ENCODE measurements around the gene SERP2.
"Not testable (repeated sequence)": the region's sequence is repeated elsewhere in the genome, so short reads cannot be mapped to it uniquely, and the experiment has no call there.

The SERP2 gene

DNA sequence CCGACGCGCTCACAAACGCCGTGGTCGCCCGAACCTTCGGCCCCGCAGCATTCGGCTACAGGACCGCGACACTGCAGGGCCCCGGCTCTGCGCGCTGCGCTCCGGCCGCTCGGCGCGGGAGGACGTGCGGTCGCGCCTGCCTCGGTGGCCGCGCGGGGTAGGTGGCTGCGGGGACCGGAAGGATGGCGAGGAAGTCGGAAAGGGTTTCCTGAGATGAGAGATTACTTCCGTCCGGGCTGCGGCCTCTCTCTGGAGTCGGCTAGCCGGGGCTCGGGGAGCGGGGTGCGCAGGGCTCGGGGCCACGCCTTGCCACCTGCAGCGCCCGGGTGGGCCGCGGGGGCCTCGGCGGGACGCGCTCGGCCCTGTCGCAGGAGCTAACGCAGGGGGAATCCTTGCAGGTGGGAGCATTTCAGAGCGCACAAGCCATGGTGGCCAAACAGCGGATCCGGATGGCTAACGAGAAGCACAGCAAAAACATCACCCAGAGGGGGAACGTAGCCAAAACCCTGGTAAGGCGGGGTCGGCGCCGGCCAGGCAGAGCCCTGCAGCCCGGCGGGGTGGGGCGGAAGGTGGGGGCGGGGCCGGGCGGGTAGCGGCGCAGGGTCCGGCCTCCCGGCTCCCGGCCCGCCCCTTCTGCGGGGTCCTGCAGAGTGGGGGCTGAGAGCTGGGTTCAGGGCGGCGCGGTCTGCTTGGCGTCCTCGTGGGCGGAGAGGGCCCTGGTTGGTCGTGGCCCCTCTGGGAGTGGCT is at the start of gene SERP2:
TSS of gene SERP2 (plus strand) at position 224 of the 747 bp plus-strand sequence. CDS start at position 426, 202 bp downstream.
- CTCF ChIA-PET = no interaction called here
- peaks cover 41% of the 10 kb centered on the region for H3K27me3 Mint-ChIP-seq
- no peak within 1 kb of the TSS for H3K27ac Mint-ChIP-seq
- no peak for DNase-seq
- H3K4me1 Mint-ChIP-seq = peaks cover 4% of the 10 kb centered on the region
- H3K4me3 Mint-ChIP-seq = no peak within 1 kb of the TSS
- no peaks in the 10 kb centered on the region for H3K9me3 Mint-ChIP-seq
- no peaks in the 10 kb centered on the region for H3K36me3 Mint-ChIP-seq

DNA sequence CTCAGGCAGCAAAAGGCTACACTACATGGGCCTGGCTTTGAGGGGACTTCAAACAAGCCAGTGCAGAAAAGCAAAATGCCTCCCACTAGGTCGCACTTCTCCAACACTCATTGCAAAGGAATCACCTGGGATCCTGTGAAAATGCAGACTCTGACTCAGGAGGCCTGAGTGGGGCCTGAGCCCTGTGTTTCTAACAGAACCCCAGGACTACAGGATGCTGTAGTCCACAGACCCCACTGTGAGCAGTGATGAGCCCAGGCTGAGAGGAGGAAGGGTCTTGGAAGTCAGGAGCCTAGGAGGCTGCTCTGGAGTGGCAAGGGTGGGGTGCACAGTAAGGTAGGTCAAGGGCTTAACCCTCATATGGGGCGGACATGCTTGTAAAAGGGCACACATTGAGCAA is 46.7 kb upstream of the SERP2 start:
- no peaks in the 10 kb centered on the region for H3K36me3 Mint-ChIP-seq
- no peak overlapping the region for H3K4me3 Mint-ChIP-seq
- no peak for DNase-seq
- CTCF ChIA-PET = no interaction called here
- peaks cover 3% of the 10 kb centered on the region for H3K9me3 Mint-ChIP-seq
- peaks cover 5% of the 10 kb centered on the region for H3K27me3 Mint-ChIP-seq
- H3K4me1 Mint-ChIP-seq = no peaks in the 10 kb centered on the region
- H3K27ac Mint-ChIP-seq = no peak overlapping the region

DNA sequence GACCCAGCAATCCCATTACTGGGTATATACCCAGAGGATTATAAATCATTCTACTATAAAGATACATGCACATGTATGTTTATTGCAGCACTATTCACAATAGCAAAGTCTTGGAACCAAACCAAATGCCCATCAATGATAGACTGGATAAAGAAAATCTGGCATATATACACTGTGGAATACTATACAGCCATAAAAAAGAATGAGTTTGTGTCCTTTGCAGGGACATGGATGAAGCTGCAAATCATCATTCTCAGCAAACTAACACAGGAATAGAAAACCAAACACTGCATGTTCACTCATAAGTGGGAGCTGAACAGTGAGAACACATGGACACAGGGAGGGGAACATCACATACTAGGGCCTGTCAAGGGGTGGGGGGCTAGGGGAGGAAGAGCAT is 44.6 kb upstream of the SERP2 start:
- DNase-seq, H3K27ac Mint-ChIP-seq, CTCF ChIA-PET, H3K9me3 Mint-ChIP-seq, H3K4me1 Mint-ChIP-seq, H3K27me3 Mint-ChIP-seq, H3K4me3 Mint-ChIP-seq, H3K36me3 Mint-ChIP-seq: not testable (repeated sequence)

DNA sequence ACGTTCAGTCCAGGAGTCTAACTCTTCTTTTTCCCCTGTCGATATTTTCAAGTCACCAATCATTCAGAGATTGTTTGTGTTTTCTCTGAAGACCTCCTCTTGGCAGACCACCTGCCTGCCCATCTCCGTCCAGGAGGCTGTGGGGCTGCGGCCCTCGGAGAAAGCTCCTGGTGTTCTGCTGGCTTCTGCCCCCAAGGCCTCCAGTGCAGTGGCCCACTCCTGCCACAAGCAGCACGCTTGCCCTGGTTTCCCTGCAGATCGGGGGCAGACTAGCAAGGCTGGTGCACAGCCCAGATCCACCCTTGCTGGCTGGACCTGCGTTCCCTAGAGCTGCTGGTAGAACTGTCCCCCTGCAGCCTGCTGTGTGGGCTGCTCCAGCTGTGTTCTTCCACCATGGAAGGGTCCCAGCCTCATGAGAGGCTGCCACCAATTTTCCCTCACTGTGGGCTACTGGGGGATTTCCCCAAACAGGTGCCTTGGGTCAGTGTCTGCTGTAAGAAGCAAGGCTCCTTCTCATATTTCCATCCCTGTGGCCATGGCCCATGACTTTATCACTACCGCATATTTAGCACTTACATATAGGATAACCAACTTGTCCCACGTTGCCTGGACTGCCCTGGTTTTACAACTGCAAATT is 43.6 kb upstream of the SERP2 start:
- CTCF ChIA-PET = no interaction called here
- H3K36me3 Mint-ChIP-seq = no peaks in the 10 kb centered on the region
- no peak overlapping the region for H3K27ac Mint-ChIP-seq
- H3K9me3 Mint-ChIP-seq = peaks cover 3% of the 10 kb centered on the region
- no peak for DNase-seq
- peaks cover 5% of the 10 kb centered on the region for H3K27me3 Mint-ChIP-seq
- no peaks in the 10 kb centered on the region for H3K4me1 Mint-ChIP-seq
- H3K4me3 Mint-ChIP-seq = no peak overlapping the region

DNA sequence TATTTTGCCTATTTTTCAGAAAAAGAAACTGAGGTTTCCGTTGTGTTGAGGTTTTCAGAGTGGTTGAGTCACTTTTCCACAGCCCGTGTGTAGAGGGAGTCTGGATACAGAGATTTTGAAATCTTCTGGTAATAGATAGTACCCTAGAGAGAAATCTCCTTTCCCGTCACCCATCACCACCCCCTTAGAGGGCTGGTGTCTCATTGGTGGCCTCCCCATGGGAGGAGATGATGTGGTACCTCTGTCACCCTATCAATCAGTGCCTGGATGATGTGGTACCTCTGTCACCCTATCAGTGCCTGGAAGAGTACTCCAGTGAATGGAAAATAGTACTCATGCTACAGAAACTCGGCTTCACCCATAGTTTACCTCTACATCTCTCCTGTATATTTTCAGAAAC is 42.2 kb upstream of the SERP2 start:
- H3K27me3 Mint-ChIP-seq = peaks cover 5% of the 10 kb centered on the region
- H3K4me1 Mint-ChIP-seq = no peaks in the 10 kb centered on the region
- no peak overlapping the region for H3K27ac Mint-ChIP-seq
- H3K9me3 Mint-ChIP-seq = peaks cover 3% of the 10 kb centered on the region
- CTCF ChIA-PET = no interaction called here
- H3K36me3 Mint-ChIP-seq = no peaks in the 10 kb centered on the region
- no peak for DNase-seq
- no peak overlapping the region for H3K4me3 Mint-ChIP-seq

DNA sequence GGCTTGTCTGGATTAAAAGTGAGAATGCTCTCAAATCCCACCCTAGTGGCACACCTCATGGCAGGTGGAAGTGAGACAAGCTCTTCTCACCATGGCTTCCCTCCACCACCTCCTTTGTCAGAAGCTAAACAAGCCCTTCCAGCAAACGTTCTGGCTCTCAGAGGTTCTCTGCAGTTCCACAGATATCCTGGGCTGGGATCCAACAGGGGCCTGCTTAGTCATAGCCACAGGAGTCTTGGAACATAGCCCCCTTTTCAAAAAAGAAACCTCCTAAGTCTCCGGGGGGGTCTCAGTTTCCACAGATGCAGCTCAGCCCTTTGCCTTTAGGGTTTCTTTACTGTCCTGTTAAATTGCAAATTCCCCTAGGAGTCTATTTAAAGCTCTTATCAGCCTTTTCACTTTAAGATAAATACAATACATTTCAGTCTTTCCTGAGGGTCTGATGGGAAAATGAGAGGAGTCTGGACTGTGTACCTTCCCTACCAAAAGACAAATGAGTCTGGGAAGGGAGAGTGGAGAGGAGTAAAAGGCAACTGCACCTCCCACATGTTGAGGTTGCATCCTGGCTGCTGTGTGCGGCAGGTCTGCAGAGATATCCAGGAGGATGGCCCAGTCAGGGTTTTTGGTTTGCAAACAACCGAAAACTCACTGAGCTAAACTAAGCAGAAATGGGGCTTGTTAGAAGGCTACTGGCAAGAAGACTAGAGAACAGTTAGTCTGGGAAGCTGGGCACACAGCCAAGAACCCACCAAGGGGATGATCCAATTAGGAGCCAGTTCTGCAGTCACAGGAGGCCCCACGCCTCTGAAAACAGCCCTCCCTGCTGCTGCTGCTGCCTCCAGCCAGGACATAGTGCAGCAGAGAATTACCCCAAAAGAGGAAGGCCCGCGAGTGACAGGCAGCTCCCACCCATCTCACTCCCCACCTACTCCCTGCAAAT is 41.4 kb upstream of the SERP2 start:
- no peak for DNase-seq
- Mint-ChIP-seq H3K4me1 (no peaks in the 10 kb centered on the region), H3K27ac (no peak overlapping the region), H3K9me3 (peaks cover 3% of the 10 kb centered on the region), H3K36me3 (no peaks in the 10 kb centered on the region), H3K27me3 (peaks cover 5% of the 10 kb centered on the region), H3K4me3 (no peak overlapping the region)
- CTCF ChIA-PET = no interaction called here

DNA sequence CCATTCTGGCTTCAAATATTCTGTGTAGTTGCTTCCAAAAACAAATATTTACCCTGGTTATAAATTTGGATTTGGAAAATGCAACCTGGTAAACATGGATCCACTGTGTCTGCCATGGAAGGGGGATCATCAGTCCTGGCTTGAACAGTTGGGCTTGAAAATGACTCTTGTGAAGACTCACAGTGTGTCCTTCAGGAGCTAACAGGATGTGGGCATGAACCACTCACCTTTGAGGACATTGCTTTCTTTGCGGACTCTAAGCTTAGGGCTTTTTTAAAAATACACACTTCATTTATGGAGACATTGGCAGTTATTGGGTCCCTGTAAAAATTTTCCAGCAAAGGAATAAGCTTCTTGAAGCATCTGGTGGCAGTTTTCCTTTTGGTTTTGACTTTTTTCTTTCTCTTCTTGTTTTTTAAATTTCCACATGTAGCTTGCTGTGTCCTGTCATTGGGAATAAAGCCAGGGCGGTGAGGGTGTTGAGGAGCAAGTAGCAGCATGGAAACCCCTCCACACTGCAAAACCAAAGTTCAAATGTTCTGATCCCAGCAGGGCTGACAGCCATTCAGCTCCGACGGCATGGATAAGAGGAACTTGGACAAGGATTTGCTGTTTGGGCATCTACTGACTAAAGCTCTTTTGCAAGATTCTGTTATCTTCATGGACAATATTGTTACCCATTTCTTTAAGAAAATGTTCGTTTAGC is 39.5 kb upstream of the SERP2 start:
- Mint-ChIP-seq H3K4me3 (no peak overlapping the region), H3K27ac (no peak overlapping the region), H3K36me3 (no peaks in the 10 kb centered on the region), H3K4me1 (no peaks in the 10 kb centered on the region), H3K27me3 (peaks cover 5% of the 10 kb centered on the region), H3K9me3 (no peaks in the 10 kb centered on the region)
- no peak for DNase-seq
- CTCF ChIA-PET = no interaction called here

DNA sequence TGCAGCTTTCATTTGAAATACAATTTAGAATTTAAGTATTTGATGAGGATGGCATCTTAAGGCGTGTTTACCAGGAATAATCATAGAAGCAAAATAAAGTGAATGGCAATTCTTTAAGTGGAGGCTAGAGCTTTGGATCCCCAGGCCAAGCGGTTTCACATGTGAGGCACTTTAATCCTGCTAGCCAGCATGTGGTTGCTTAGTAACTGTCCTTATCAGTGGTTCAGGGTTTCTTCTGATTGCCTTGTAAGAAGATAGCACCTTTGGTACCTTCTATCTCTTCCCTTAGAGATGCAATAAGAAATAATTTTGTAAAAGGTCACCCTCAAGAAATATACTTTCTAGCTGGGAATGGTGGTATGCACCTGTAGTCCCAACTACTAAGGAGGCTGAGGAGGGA is 38.9 kb upstream of the SERP2 start:
- peaks cover 5% of the 10 kb centered on the region for H3K27me3 Mint-ChIP-seq
- DNase-seq = no peak
- CTCF ChIA-PET = no interaction called here
- H3K36me3 Mint-ChIP-seq = no peaks in the 10 kb centered on the region
- no peak overlapping the region for H3K4me3 Mint-ChIP-seq
- H3K9me3 Mint-ChIP-seq = no peaks in the 10 kb centered on the region
- H3K27ac Mint-ChIP-seq = no peak overlapping the region
- no peaks in the 10 kb centered on the region for H3K4me1 Mint-ChIP-seq

DNA sequence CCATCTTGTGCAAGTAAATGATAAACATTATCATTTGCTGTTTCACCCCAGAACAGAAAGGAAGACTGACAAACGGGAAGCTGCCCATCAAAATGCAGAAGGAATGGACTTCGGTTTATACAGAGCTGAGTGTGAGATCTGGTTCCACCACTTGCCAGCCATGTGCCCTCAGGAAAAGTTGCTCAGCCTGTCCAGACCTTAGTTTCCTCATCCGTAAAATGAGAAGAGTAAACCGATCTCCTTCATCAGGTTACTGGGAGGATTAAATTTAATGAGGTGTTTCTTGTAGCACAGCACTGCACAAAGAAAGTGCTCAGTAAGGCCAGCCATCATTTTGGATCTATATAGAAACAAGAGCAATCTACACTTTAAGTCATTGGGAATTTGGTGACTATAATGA is 36.7 kb upstream of the SERP2 start:
- no peak overlapping the region for H3K4me3 Mint-ChIP-seq
- no peaks in the 10 kb centered on the region for H3K27me3 Mint-ChIP-seq
- no peak overlapping the region for H3K27ac Mint-ChIP-seq
- CTCF ChIA-PET = no interaction called here
- H3K4me1 Mint-ChIP-seq = no peaks in the 10 kb centered on the region
- H3K9me3 Mint-ChIP-seq = no peaks in the 10 kb centered on the region
- no peaks in the 10 kb centered on the region for H3K36me3 Mint-ChIP-seq
- no peak for DNase-seq

DNA sequence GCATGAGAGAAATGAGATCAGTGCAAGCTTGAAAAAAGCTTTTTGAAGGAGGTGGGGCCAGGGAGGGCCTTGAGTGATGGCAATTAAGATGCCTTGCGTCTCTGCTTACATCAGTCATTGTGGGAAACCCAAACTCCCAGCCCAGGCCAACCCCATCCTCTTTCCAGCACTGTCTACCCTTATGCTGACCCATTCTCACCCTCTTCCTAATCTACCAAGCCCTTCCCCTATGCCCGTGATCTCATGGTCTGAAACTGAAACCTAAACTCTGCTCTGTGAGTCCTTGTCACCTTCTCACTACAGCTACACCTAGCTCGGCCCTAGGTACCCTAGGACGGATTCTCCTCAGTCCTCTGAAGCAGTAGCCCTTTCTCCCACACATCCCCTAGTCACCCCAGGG is 36.0 kb upstream of the SERP2 start:
- Mint-ChIP-seq H3K27ac (no peak overlapping the region), H3K9me3 (no peaks in the 10 kb centered on the region), H3K4me1 (no peaks in the 10 kb centered on the region), H3K4me3 (no peak overlapping the region), H3K27me3 (no peaks in the 10 kb centered on the region), H3K36me3 (no peaks in the 10 kb centered on the region)
- CTCF ChIA-PET = no interaction called here
- DNase-seq = no peak

DNA sequence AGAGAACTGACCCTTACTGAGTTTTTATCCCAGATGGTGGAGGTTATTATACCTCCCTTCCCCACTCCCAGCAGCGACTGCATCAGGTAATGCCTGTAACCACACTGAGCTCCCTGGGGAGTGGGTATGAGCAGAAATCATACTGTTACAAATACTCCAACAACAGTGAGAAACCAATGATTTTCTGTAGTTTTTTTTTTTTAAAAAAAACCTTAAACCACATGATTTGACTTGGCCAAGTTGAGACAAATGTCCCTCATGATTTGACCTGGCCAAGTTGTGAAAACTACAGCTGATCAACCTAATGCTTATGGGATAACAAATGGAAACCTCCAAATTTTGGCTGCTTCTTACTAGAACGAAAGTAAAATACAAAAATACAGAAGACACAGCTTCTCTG is 33.1 kb upstream of the SERP2 start:
- Mint-ChIP-seq H3K4me1 (no peaks in the 10 kb centered on the region), H3K4me3 (no peak overlapping the region), H3K9me3 (no peaks in the 10 kb centered on the region), H3K36me3 (no peaks in the 10 kb centered on the region), H3K27ac (no peak overlapping the region), H3K27me3 (no peaks in the 10 kb centered on the region)
- CTCF ChIA-PET = no interaction called here
- no peak for DNase-seq

DNA sequence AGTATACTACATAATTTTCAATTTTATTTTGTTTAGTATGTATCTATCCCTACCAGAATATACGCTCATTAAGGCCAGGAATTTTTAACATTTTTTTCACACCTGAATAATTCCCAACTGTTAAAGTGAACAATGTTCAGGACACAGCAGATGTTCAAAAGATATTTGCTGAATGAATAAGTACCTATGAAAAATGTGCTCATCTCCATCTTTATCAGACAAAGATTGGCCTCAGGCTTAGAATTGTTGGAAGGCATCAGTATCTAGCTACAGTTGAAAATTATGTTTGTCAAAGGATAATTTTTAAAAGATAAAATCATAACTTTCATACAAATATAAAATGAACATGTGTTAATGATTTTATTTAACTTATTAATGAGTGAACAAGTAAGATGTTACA is 30.9 kb upstream of the SERP2 start:
- CTCF ChIA-PET = no interaction called here
- no peaks in the 10 kb centered on the region for H3K27me3 Mint-ChIP-seq
- H3K4me1 Mint-ChIP-seq = no peaks in the 10 kb centered on the region
- no peak for DNase-seq
- H3K27ac Mint-ChIP-seq = no peak overlapping the region
- H3K9me3 Mint-ChIP-seq = no peaks in the 10 kb centered on the region
- no peak overlapping the region for H3K4me3 Mint-ChIP-seq
- H3K36me3 Mint-ChIP-seq = no peaks in the 10 kb centered on the region

DNA sequence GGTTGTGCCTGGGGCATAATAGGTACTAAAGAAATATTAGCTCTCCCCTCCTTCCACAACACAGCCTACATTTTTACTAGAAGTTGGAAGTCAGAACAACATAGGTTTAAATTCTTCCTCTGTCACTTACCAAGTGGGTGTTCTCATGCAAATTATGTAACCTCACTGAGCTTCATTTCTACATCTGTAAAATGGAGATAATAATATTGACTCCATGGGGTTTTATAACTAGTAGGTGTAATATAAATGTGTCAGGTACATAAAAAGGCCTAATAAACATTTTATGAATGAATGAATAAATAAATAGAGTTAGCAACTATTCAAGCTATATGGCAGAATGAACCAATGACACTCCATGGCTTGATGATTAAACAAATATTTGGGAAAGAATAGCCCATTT is 27.1 kb upstream of the SERP2 start:
- Mint-ChIP-seq H3K4me1 (no peaks in the 10 kb centered on the region), H3K9me3 (no peaks in the 10 kb centered on the region), H3K27ac (no peak overlapping the region), H3K27me3 (no peaks in the 10 kb centered on the region), H3K36me3 (no peaks in the 10 kb centered on the region), H3K4me3 (no peak overlapping the region)
- CTCF ChIA-PET = no interaction called here
- DNase-seq = no peak

DNA sequence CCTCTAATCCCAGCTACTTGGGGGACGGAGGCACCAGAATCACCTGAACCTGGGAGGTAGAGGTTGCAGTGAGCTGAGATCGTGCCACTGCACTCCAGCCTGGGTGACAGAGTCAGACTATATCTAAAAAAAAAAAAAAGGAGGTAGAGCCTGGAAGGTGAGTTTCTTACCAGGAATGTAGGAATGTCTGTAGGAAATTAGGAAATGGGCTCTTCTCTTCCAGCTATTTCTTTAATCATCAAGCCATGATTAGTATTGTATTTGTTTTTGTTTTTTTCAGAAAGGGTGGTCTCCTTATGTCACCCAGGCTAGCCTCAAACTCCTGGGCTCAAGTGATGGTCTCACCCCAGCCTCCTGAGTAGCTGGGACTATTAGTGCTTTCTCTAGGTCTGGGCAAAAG is 26.3 kb upstream of the SERP2 start:
- Mint-ChIP-seq H3K27me3 (no peaks in the 10 kb centered on the region), H3K36me3 (no peaks in the 10 kb centered on the region), H3K9me3 (no peaks in the 10 kb centered on the region), H3K4me3 (no peak overlapping the region), H3K4me1 (peaks cover 3% of the 10 kb centered on the region), H3K27ac (no peak overlapping the region)
- no peak for DNase-seq
- CTCF ChIA-PET = interaction anchor here (0.6 kb wide), 2 partner anchors 9 to 392 kb away, joined by 3 to 4 read pairs; no protein-coding TSS in a partner anchor
